ENCODE data around the gene GCSH.

DNA sequence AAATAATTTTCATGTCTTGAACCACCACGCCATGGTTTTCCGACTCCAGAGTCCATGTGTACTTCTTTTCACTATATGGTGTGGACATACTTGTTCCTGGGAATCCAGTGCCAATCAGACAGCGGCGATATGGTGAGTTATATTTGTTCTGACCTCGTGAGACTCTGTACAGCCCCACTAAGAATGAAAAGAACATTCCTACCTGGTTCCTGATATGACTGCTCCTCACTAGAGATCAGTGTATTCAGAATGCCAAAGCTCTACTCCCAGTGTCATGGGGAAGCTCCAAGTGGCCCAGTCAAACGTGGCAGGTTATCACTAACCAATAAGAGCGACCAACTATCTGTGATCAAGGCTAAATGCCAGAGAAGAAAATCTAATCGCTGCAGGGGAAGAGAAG, 25.2 kb downstream of the GCSH start:
- TF ChIP-seq, protein P1, sequence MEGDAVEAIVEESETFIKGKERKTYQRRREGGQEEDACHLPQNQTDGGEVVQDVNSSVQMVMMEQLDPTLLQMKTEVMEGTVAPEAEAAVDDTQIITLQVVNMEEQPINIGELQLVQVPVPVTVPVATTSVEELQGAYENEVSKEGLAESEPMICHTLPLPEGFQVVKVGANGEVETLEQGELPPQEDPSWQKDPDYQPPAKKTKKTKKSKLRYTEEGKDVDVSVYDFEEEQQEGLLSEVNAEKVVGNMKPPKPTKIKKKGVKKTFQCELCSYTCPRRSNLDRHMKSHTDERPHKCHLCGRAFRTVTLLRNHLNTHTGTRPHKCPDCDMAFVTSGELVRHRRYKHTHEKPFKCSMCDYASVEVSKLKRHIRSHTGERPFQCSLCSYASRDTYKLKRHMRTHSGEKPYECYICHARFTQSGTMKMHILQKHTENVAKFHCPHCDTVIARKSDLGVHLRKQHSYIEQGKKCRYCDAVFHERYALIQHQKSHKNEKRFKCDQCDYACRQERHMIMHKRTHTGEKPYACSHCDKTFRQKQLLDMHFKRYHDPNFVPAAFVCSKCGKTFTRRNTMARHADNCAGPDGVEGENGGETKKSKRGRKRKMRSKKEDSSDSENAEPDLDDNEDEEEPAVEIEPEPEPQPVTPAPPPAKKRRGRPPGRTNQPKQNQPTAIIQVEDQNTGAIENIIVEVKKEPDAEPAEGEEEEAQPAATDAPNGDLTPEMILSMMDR (IDR thresholded peaks at IDR 0.05; ENCODE audit: insufficient read depth, low read depth, low read length), result no peak
- no peak for TF ChIP-seq EZH2 (IDR thresholded peaks at IDR 0.05; ENCODE audit: insufficient read depth, low read length)
